Ammon's horn (tissue), 1 donor: ENCODE data around the gene ADPGK.
"Not testable (repeated sequence)": the region's sequence is repeated elsewhere in the genome, so short reads cannot be mapped to it uniquely, and the experiment has no call there.

Source experiments
- DNase-seq: peaks from one replicate; pipeline ENCODE4 v3.0.0-alpha.2; 2016; ENCODE audit warnings: low spot score

The ADPGK gene

GRCh38 chr15:72751751-72752455, 31.7 kb downstream of the ADPGK start:
- DNase-seq: peak; percentile 52

- DNase-seq: no peak
Measured at GRCh38 chr15:72749700-72750099, 33.9 kb downstream of the ADPGK start.

DNA sequence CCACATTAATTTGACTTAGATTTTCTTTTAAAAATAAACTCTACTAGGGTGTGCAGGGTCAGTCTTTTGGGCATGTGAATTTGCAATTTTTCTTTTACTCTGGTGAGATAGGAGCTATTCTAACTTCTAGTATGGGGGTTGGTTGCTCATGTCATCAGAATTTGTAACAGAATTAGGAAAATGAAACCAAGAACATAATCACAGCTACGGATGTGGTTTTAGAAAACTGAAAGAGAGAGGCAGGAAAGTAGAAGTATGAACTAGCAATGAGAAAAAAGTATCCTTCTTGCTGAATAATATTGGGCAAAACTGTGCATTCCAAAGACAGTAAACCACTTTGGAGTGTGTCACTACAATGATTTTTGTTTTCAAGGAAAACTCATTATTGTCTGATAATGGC, 43.3 kb downstream of the ADPGK start:
- no peak for DNase-seq

GRCh38 chr15:72737723-72738122, 45.8 kb downstream of the ADPGK start:
- DNase-seq: no peak

DNA sequence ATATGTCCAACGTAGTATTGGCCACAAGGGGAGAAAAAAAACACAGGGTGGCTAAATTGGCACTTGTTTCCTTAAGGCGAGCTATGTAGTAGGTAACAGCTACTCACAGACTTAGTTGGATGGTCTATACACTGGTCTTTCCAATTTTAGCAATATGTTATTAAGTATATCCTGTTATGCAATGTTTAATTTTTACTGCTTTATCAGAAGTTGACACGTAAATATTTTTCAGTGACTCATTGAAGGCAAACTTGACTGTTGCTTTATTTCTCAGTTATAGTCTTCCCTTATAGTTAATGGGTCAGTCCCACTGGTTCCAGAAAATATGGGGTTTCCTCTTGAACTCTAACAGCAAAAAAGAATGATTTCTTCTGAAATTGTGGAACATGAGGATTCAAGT, 46.5 kb downstream of the ADPGK start:
- no peak for DNase-seq

DNA sequence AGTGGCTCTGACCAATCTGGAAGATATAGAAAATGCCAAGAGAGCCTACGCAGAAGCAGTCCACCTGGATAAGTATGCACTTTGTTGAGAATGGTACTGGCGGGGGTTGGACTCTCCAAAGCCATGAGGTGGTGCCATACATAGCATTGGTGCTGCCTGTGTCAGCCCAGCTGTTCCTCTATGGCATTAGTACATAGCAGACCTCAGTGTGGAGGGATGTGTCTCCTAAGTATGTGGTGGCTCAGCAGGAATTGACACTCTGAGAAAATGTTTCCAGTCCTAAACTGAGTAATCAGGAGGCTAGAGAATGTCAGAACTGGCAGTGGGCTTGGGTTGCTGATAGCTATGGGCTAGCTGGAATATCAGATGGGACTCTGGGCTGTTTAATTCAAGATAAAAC, 48.4 kb downstream of the ADPGK start:
- DNase-seq: no peak

DNA sequence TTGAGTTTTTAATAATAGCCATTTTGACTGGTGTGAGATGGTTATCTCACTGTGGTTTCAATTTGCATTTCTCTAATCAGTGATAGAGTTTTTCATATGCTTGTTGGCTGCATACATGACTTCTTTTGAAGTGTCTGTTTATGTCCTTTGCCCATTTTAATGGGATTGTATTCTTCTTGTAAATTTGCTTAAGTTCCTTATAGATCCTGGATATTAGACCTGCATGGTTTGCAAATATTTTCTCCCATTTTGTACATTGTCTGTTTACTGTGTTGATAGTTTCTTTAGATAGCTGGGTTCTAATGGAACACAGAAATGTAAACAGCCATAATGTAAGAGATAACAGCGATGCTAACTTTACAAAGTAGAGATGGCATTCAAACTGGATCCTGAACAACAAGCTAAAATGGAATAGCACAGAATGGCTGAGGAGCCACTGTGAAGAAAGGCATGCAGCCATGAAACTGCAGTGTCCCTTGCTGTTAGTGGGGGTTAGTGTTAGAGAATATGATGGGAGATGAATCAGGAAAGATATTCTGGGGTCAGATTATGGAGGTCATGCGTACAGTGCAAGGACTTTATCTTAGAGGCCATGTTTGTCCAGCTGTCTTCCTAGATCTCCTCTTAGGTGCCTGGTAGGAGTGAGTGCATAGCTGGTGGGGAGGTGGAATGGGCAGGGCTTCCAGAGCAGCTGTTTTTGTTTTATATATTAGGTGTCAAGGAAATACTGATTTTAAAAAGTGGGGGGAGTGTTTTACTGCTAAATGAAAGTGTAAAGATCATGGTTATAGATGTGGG, 49.4 kb downstream of the ADPGK start:
- DNase-seq: no peak

- no peak for DNase-seq
Measured at GRCh38 chr15:72732516-72732915, 51.0 kb downstream of the ADPGK start.

DNA sequence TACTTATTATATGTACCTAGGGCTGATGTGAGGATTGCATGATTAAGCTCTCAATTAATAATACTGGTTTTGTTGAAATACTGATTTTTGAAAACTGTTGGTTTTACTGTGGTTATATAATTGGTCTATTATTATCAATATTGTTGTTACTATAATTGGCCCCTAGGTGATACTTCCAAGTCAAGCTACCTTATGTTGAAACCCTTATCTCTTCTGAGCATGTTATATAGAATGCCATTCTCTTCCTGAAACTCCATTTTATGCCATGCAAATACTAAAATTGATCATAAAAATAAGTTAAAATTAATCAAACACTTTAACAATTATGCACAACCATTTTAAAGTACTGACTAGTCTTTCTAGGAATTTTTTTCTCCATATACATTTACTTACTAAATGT, 51.5 kb downstream of the ADPGK start:
- no peak for DNase-seq

GRCh38 chr15:72728821-72729220, 54.7 kb downstream of the ADPGK start:
- DNase-seq: no peak

GRCh38 chr15:72728249-72728648, 55.3 kb downstream of the ADPGK start:
- not testable (repeated sequence) for DNase-seq

GRCh38 chr15:72727154-72727553, 56.4 kb downstream of the ADPGK start:
- no peak for DNase-seq

DNA sequence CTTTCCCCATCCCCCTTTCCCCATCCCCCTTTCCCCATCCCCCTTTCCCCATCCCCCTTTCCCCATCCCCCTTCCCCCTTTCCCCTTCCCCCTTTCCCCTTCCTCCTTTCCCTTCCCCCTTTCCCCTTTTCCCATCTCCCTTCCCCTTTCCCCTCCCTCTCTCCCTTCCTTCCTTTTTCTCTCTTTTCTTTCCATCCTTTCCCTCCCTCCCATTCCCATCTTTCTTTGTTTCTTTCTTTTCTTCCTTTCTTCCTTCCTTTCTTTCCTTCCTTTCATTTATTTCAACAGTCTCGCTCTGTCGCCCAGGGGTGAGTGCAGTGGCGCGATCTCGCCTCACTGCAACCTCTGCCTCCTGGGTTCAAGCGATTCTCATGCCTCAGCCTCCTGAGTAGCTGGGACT, 57.7 kb downstream of the ADPGK start:
- not testable (repeated sequence) for DNase-seq

DNA sequence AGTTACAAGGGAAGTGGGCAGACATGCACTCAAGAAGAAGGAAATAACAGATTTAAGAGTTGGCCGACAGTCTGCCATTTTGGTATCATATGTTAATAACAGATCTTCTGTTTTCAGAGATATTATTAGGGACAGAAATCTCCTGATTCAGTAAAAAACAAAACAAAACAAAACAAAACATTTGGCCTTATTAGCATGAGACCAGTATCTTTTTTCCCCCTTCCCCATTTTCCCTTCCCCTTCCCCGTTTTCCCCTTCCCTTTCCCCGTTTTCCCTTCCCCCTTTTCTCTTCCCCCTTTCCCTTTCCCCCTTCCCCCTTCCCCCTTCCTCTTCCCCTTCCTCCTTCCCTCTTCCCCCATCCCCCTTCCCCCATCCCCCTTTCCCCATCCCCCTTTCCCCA, 58.1 kb downstream of the ADPGK start:
- no peak for DNase-seq

- no peak for DNase-seq
Measured at GRCh38 chr15:72724028-72724427, 59.5 kb downstream of the ADPGK start.

- peak; percentile 82 for DNase-seq
Measured at GRCh38 chr15:72722071-72722696, 61.4 kb downstream of the ADPGK start.

DNA sequence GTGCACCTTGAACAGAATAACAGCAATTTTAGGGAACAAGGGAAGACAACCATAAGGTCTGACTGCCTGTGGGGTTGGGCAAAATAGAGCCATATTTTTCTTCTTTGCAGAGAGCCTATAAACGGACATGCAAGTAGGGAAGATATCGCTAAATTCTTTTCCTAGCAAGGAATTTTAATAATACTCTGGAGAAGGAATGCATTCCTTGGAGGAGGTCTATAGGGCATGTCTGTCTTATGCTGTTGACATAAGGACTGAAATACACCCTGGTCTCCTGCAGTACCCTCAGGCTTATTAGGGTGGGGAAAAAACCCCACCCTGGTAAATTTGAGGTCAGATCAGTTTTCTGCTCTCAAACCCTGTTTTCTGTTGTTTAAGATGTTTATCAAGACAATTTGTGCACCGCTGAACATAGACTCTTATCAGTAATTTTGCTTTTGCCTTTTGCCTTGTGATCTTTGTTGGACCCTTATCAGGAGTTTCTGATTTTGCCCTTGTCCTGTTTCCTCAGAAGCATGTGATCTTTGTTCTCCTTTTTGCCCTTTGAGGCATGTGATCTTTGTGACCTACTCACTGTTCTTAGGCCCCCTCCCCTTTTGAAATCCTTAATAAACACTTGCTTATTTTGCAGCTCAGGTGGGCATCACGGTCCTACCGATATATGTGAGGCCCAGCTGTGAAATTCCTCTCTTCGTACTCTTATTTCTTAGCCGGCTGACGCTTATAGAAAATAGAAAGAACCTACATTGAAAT, 74.8 kb downstream of the ADPGK start:
- DNase-seq: not testable (repeated sequence)

- DNase-seq: no peak
Measured at GRCh38 chr15:72706266-72706665, 77.3 kb downstream of the ADPGK start.
